ENCODE data around the gene RCBTB2. TPM values are rescaled to one million over a fixed set of nuclear protein-coding genes. Genes with fewer than 3 reads are reported as not detected.

Gene RCBTB2
- polyA plus RNA-seq, 3 donors = 55.5 to 100 (median 64.4) TPM

GRCh38 chr13:48485432-48485831 lies 47.4 kb downstream of the RCBTB2 start:
- no peak overlapping the region for H3K9ac ChIP-seq (ENCODE audit: insufficient read depth, low read length, poor library complexity, severe bottlenecking)
- no peak overlapping the region for H2AFZ ChIP-seq (ENCODE audit: insufficient read depth, low read depth, low read length, poor library complexity, severe bottlenecking)
- H3K36me3 Mint-ChIP-seq = peaks cover 63 to 68% of the 10 kb centered on the region in 2 donors
- no peaks in the 10 kb centered on the region for H3K9me3 ChIP-seq (replicated peaks in 1 of 2; ENCODE audit: control insufficient read depth in 1 of 2, insufficient read depth in 1 of 2, low read length in 2 of 2)
- no peak for TF ChIP-seq CTCF (IDR thresholded peaks at IDR 0.05)
- H3K36me3 ChIP-seq (replicated peaks in 1 of 2; ENCODE audit: control insufficient read depth in 1 of 2, insufficient read depth in 2 of 2, low read length in 2 of 2) = peaks cover 24 to 69% of the 10 kb centered on the region in 2 donors
- H3K27ac Mint-ChIP-seq = peak overlapping the region in 3 of 7 donors; percentile 9 to 46 (median 35)
- peaks cover 45% of the 10 kb centered on the region for H3K4me1 Mint-ChIP-seq
- no peaks in the 10 kb centered on the region for H3K27me3 ChIP-seq (ENCODE audit: control insufficient read depth in 2 of 2, insufficient read depth in 2 of 2, low read length in 2 of 2)
- intact Hi-C loops (cut with micrococcal nuclease) = no loop called here
- no peak overlapping the region for H3K4me2 ChIP-seq (replicated peaks; ENCODE audit: extremely low read depth, low read length, poor library complexity, severe bottlenecking)
- peaks cover 26% of the 10 kb centered on the region for H3K79me2 ChIP-seq (ENCODE audit: insufficient read depth, low read length)
- WGBS (ENCODE audit: insufficient coverage) = 100% methylated on average over 2 of the region's 3 CpGs
- DNase-seq = no peak
- H3K4me3 ChIP-seq (replicated peaks in 1 of 3; ENCODE audit: low read depth in 2 of 3, low read length in 3 of 3) = no peak overlapping the region
- H3K4me3 Mint-ChIP-seq = no peak overlapping the region
- no peaks in the 10 kb centered on the region for H3K27me3 Mint-ChIP-seq (ENCODE audit: low read depth in 3 of 3)
- H4K20me1 ChIP-seq (ENCODE audit: insufficient read depth, low read length) = no peaks in the 10 kb centered on the region
- H3K27ac ChIP-seq (ENCODE audit: low read depth in 1 of 2, low read length in 2 of 2) = no peak overlapping the region
- H3K9me3 Mint-ChIP-seq = peaks cover 0 to 2% (median 0%) of the 10 kb centered on the region in 7 donors
- peaks cover 23 to 32% of the 10 kb centered on the region in 2 donors for H3K4me1 ChIP-seq (ENCODE audit: control insufficient read depth in 1 of 2, insufficient read depth in 2 of 2, low read length in 2 of 2)

GRCh38 chr13:48483575-48483974 lies 49.3 kb downstream of the RCBTB2 start:
- no peak overlapping the region for H3K27ac ChIP-seq (ENCODE audit: low read depth in 1 of 2, low read length in 2 of 2)
- H2AFZ ChIP-seq (ENCODE audit: insufficient read depth, low read depth, low read length, poor library complexity, severe bottlenecking) = no peak overlapping the region
- no peak overlapping the region for H3K4me3 ChIP-seq (replicated peaks in 1 of 3; ENCODE audit: low read depth in 2 of 3, low read length in 3 of 3)
- no peaks in the 10 kb centered on the region for H3K9me3 ChIP-seq (replicated peaks in 1 of 2; ENCODE audit: control insufficient read depth in 1 of 2, insufficient read depth in 1 of 2, low read length in 2 of 2)
- peaks cover 10% of the 10 kb centered on the region for H3K79me2 ChIP-seq (ENCODE audit: insufficient read depth, low read length)
- H3K27ac Mint-ChIP-seq = no peak overlapping the region
- TF ChIP-seq CTCF (IDR thresholded peaks at IDR 0.05) = no peak
- intact Hi-C loops (cut with micrococcal nuclease) = no loop called here
- H3K4me1 ChIP-seq (ENCODE audit: control insufficient read depth in 1 of 2, insufficient read depth in 2 of 2, low read length in 2 of 2) = peaks cover 8 to 18% of the 10 kb centered on the region in 2 donors
- peaks cover 27 to 69% of the 10 kb centered on the region in 2 donors for H3K36me3 ChIP-seq (replicated peaks in 1 of 2; ENCODE audit: control insufficient read depth in 1 of 2, insufficient read depth in 2 of 2, low read length in 2 of 2)
- H3K36me3 Mint-ChIP-seq = peaks cover 61 to 63% of the 10 kb centered on the region in 2 donors
- H3K4me2 ChIP-seq (replicated peaks; ENCODE audit: extremely low read depth, low read length, poor library complexity, severe bottlenecking) = no peak overlapping the region
- H3K27me3 ChIP-seq (ENCODE audit: control insufficient read depth in 2 of 2, insufficient read depth in 2 of 2, low read length in 2 of 2) = no peaks in the 10 kb centered on the region
- H3K9me3 Mint-ChIP-seq = peaks cover 0 to 2% (median 0%) of the 10 kb centered on the region in 7 donors
- DNase-seq = no peak
- H3K9ac ChIP-seq (ENCODE audit: insufficient read depth, low read length, poor library complexity, severe bottlenecking) = no peak overlapping the region
- H3K4me3 Mint-ChIP-seq = no peak overlapping the region
- H3K27me3 Mint-ChIP-seq (ENCODE audit: low read depth in 3 of 3) = no peaks in the 10 kb centered on the region
- H4K20me1 ChIP-seq (ENCODE audit: insufficient read depth, low read length) = no peaks in the 10 kb centered on the region
- peaks cover 29% of the 10 kb centered on the region for H3K4me1 Mint-ChIP-seq
- WGBS (ENCODE audit: insufficient coverage) = 100% methylated on average over 1 of the region's 3 CpGs
